C4-2B (cell line): ENCODE measurements around the gene ARFRP1.

Experiments
- CTCF ChIP-seq: fragments of 450-650 bp; conservative IDR thresholded peaks from 2 replicates; pipeline ENCODE4 v1.5.1; 2017; ENCODE audit warnings: mild to moderate bottlenecking
- ZFX ChIP-seq: fragments of 450-650 bp; IDR thresholded peaks from 2 replicates; pipeline ENCODE4 v1.6.1; 2017

GRCh38 chr20:63675681-63676368 is 32.0 kb downstream of the ARFRP1 start:
- TF ChIP-seq CTCF (no peak), ZFX (no peak)
